ENCODE results near the gene ANTXR1. TPM values are rescaled to one million over a fixed set of nuclear protein-coding genes. Genes with fewer than 3 reads are reported as not detected.
A peak's percentile ranks its signal among the peaks of the same experiment; 100 is the strongest.

The ANTXR1 gene
- total and polyA plus RNA-seq, 9 of the 15 experiments (the other 6 are each of a cell fraction or from before 2014, with no cell fraction given): 0.07 to 1.00 (median 0.54) TPM

- ChIA-PET POLR2A (interaction anchor here (0.6 kb wide), 1 partner anchor 12 kb away, joined by 3 read pairs; no protein-coding TSS in a partner anchor), CTCF (ENCODE audit: low intra/inter-chr PET ratio) (no interaction called here)
- WGBS (ENCODE audit: insufficient coverage, low coverage, missing lambda C conversion rate): 4% methylated on average over 3 of the region's 3 CpGs
- no peaks in the 10 kb centered on the region for H3K9me3 ChIP-seq (replicated peaks; ENCODE audit: control insufficient read depth, insufficient read depth, low read depth, low read length)
- ATAC-seq (no peak), DNase-seq (ENCODE audit: extremely low read depth in 1 of 4, low spot score in 3 of 4) (no peak), FAIRE-seq (peak; percentile 58)
- no peak overlapping the region for H3K27ac ChIP-seq (ENCODE audit: extremely low read depth, low read depth, low read length)
- intact Hi-C loops (cut with micrococcal nuclease): no loop called here
- H3K9me1 ChIP-seq (ENCODE audit: control insufficient read depth, insufficient read depth, low read length): no peaks in the 10 kb centered on the region
- no TSS peak for BruUV-seq (replicated peaks)
- H4K20me1 ChIP-seq (replicated peaks; ENCODE audit: control insufficient read depth, insufficient read depth, low read length): no peaks in the 10 kb centered on the region
- H3K9ac ChIP-seq (ENCODE audit: insufficient read depth in 1 of 2, low read depth in 2 of 2, low read length in 2 of 2): no peak overlapping the region
- no peaks in the 10 kb centered on the region for H3K36me3 ChIP-seq (ENCODE audit: control insufficient read depth, insufficient read depth, low read length)
- no peak overlapping the region for H2AFZ ChIP-seq (ENCODE audit: low read depth, low read length)
- in situ Hi-C loops (cut with MboI): no loop called here
- TF ChIP-seq HNRNPUL1 (IDR thresholded peaks at IDR 0.05; ENCODE audit: low read length) (no peak), CBFA2T2 (conservative IDR thresholded peaks at IDR 0.05) (no peak), PHTF2 (CRISPR knock-in tag; IDR thresholded peaks at IDR 0.05) (no peak), PATZ1 (CRISPR knock-in tag; IDR thresholded peaks at IDR 0.05; ENCODE audit: borderline replicate concordance) (no peak)
- peaks cover 15 to 57% of the 10 kb centered on the region in 2 experiments for H3K27me3 ChIP-seq (ENCODE audit: control insufficient read depth in 2 of 2, insufficient read depth in 2 of 2, low read length in 2 of 2)
- no peak overlapping the region for H3K4me2 ChIP-seq (ENCODE audit: insufficient read depth, low read length)
- H3K4me1 ChIP-seq (replicated peaks in 1 of 2; ENCODE audit: control insufficient read depth in 2 of 2, insufficient read depth in 2 of 2, low read length in 2 of 2): no peaks in the 10 kb centered on the region
- H3K4me3 ChIP-seq: no peak overlapping the region
- H3K79me2 ChIP-seq (ENCODE audit: control insufficient read depth, insufficient read depth, low read length): no peaks in the 10 kb centered on the region
Observed at GRCh38 chr2:69152847-69153583, 140.0 kb downstream of the ANTXR1 start.
